Activated naive CD8-positive, alpha-beta T cell treated with anti-CD3 and anti-CD28 coated beads, Interleukin-2, amount 50 U/mL, for 24 hours (primary cell): ENCODE data around the gene EML4.
A peak's percentile ranks its signal among the peaks of the same experiment; 100 is the strongest.
"Not testable (repeated sequence)": the region's sequence is repeated elsewhere in the genome, so short reads cannot be mapped to it uniquely, and the experiment has no call there.

Experiments
- ATAC-seq: fragments of 150-1000 bp; cut with Tn5 transposase; one replicate; pipeline ENCODE4 v1.10.0; 2021
- DNase-seq: peaks from one replicate; pipeline ENCODE4 v3.0.0; 2021
- H3K27ac Mint-ChIP-seq: one replicate; pipeline ENCODE4 v1.8.0; 2021; ENCODE audit warnings: mild to moderate bottlenecking, mixed read lengths
- H3K27me3 Mint-ChIP-seq: one replicate; pipeline ENCODE4 v1.8.0; 2021; ENCODE audit warnings: mixed read lengths
- H3K36me3 Mint-ChIP-seq: one replicate; pipeline ENCODE4 v1.8.0; 2021; ENCODE audit warnings: low read depth, mixed read lengths
- H3K4me1 Mint-ChIP-seq: one replicate; pipeline ENCODE4 v1.8.0; 2021; ENCODE audit warnings: mixed read lengths
- H3K4me3 Mint-ChIP-seq: one replicate; pipeline ENCODE4 v1.8.0; 2021; ENCODE audit warnings: mild to moderate bottlenecking, moderate library complexity, mixed read lengths
- H3K9me3 Mint-ChIP-seq: one replicate; pipeline ENCODE4 v1.8.0; 2021; ENCODE audit warnings: mixed read lengths

Gene EML4

DNA sequence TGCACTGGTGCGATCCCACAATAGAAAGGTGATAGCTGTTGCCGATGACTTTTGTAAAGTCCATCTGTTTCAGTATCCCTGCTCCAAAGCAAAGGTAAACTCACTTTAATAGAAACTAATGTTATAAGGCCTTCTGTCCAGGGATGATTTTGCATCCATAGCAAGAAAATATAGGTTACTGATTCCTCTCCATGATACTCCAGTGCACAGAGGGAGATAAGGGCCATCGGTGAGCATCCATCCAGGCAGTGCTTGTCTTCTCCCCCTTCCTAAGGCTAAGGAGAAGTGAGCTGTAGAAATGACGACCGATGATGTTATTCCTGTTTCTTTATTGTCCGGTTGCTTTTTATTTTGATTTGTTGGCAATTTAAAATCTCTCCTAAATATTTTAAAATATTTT is 159.8 kb downstream of the EML4 start:
- Mint-ChIP-seq H3K27me3 (no peaks in the 10 kb centered on the region), H3K9me3 (no peaks in the 10 kb centered on the region), H3K4me3 (no peak overlapping the region), H3K27ac (no peak overlapping the region), H3K36me3 (peaks cover 37% of the 10 kb centered on the region), H3K4me1 (peaks cover 5% of the 10 kb centered on the region)
- DNase-seq (no peak), ATAC-seq (no peak)

GRCh38 chr2:42329736-42330135 is 160.6 kb downstream of the EML4 start:
- Mint-ChIP-seq H3K4me1 (peaks cover 5% of the 10 kb centered on the region), H3K27ac (peak overlapping the region; percentile 37), H3K36me3 (peaks cover 41% of the 10 kb centered on the region), H3K4me3 (no peak overlapping the region), H3K9me3 (no peaks in the 10 kb centered on the region), H3K27me3 (no peaks in the 10 kb centered on the region)
- ATAC-seq (no peak), DNase-seq (no peak)

- no peaks in the 10 kb centered on the region for H3K27me3 Mint-ChIP-seq
- H3K36me3 Mint-ChIP-seq, result peaks cover 56% of the 10 kb centered on the region
Measured at GRCh38 chr2:42331569-42332284, 162.6 kb downstream of the EML4 start.

DNA sequence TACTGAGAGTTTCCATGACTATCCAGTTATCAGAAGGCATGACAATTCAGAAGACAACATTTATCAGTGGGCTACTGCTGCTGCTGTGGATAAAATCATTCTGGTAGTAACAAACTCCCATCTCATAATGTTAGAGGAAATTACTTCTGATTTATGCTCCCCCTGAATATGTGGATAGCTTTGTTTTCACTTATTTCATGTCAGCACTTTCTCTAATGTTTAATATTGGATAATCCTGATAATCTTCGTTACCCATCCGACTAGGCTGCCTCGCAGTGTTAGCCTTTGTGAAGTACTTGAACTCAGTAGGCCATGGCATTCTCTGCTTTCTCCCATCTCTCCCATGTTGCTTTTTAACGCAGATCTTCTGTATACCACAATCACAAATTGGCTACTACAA is 163.4 kb downstream of the EML4 start:
- H3K9me3 Mint-ChIP-seq, result peaks cover 6% of the 10 kb centered on the region
- H3K4me1 Mint-ChIP-seq, result peaks cover 5% of the 10 kb centered on the region
- H3K27me3 Mint-ChIP-seq, result no peaks in the 10 kb centered on the region
- no peak overlapping the region for H3K4me3 Mint-ChIP-seq
- H3K36me3 Mint-ChIP-seq, result peaks cover 60% of the 10 kb centered on the region
- peak overlapping the region; percentile 7 for H3K27ac Mint-ChIP-seq
- ATAC-seq, result no peak
- no peak for DNase-seq

More at GRCh38 chr2:42331569-42332284, 162.6 kb downstream of the EML4 start:
- H3K27ac Mint-ChIP-seq, result peak overlapping the region; percentile 37
- no peak for ATAC-seq
- H3K4me3 Mint-ChIP-seq, result no peak overlapping the region
- no peaks in the 10 kb centered on the region for H3K9me3 Mint-ChIP-seq
- DNase-seq, result no peak
- H3K4me1 Mint-ChIP-seq, result peaks cover 5% of the 10 kb centered on the region

DNA sequence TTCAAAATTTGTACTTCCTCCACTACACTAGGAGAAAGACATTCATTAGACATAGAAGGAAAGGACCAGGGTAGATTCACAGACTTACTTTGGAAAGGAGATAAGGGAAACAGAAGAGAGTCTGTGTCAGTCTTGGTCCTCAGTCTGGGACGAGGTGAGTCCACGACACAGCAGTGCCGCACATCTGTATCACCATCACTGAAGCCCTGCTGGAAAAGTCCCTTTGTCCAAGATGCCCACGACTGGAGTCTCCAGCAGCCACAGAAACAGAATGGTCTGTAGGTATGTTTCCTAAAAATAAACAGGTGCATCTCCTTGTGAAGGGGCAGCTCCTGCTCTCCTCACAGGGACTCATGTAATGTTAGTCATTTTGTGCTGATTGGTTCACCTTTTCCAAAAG is 164.4 kb downstream of the EML4 start:
- DNase-seq (no peak), ATAC-seq (no peak)
- Mint-ChIP-seq H3K4me3 (no peak overlapping the region), H3K36me3 (peaks cover 64% of the 10 kb centered on the region), H3K27ac (no peak overlapping the region), H3K27me3 (no peaks in the 10 kb centered on the region), H3K4me1 (peaks cover 5% of the 10 kb centered on the region), H3K9me3 (peaks cover 6% of the 10 kb centered on the region)

GRCh38 chr2:42334220-42334619 is 165.1 kb downstream of the EML4 start:
- no peaks in the 10 kb centered on the region for H3K27me3 Mint-ChIP-seq

GRCh38 chr2:42334865-42335264 is 165.7 kb downstream of the EML4 start:
- not testable (repeated sequence) for H3K9me3 Mint-ChIP-seq, DNase-seq, H3K4me3 Mint-ChIP-seq, H3K27ac Mint-ChIP-seq, ATAC-seq, H3K4me1 Mint-ChIP-seq, H3K27me3 Mint-ChIP-seq
- peaks cover 64% of the 10 kb centered on the region for H3K36me3 Mint-ChIP-seq

More at GRCh38 chr2:42334220-42334619, 165.1 kb downstream of the EML4 start:
- Mint-ChIP-seq H3K9me3 (peaks cover 6% of the 10 kb centered on the region), H3K36me3 (peaks cover 62% of the 10 kb centered on the region), H3K4me3 (no peak overlapping the region), H3K27ac (no peak overlapping the region), H3K4me1 (peaks cover 5% of the 10 kb centered on the region)
- no peak for ATAC-seq
- no peak for DNase-seq

GRCh38 chr2:42335514-42336104 is 166.5 kb downstream of the EML4 start:
- no peak overlapping the region for H3K27ac Mint-ChIP-seq
- H3K9me3 Mint-ChIP-seq, result peaks cover 6% of the 10 kb centered on the region
- no peaks in the 10 kb centered on the region for H3K27me3 Mint-ChIP-seq
- no peak for DNase-seq
- peaks cover 66% of the 10 kb centered on the region for H3K36me3 Mint-ChIP-seq
- H3K4me3 Mint-ChIP-seq, result no peak overlapping the region
- peaks cover under 1% of the 10 kb centered on the region for H3K4me1 Mint-ChIP-seq
- no peak for ATAC-seq

GRCh38 chr2:42336361-42336965 is 167.3 kb downstream of the EML4 start:
- DNase-seq (no peak), ATAC-seq (no peak)
- H3K4me3 Mint-ChIP-seq, result no peak overlapping the region
- peaks cover 5% of the 10 kb centered on the region for H3K4me1 Mint-ChIP-seq
- peaks cover 68% of the 10 kb centered on the region for H3K36me3 Mint-ChIP-seq
- H3K27me3 Mint-ChIP-seq, result no peaks in the 10 kb centered on the region
- H3K27ac Mint-ChIP-seq, result no peak overlapping the region
- H3K9me3 Mint-ChIP-seq, result peaks cover 6% of the 10 kb centered on the region

DNA sequence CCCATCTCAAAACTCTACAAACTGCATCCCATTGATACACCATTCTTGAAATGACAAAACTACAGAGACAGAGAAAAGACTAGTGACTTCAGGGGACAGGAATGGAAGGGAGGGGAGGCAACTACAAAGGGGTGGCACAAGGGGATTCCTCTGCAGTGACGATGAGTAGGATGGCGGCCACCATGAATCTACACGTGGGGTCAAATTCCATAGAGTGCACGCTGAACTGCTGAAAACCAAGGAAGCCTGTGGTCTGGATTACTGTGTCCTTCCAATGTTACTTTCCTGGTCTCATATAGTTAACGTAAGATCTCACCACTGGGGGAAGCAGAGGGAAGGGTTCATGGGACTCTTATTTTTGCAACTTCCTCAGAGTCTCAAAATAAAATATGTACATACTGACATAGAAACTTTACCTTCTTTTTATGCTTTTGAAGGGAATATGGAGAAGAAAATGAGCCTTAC is 168.2 kb downstream of the EML4 start:
- ATAC-seq, result no peak
- Mint-ChIP-seq H3K4me1 (peaks cover 14% of the 10 kb centered on the region), H3K36me3 (peaks cover 69% of the 10 kb centered on the region), H3K27ac (no peak overlapping the region), H3K4me3 (no peak overlapping the region), H3K9me3 (peaks cover 6% of the 10 kb centered on the region), H3K27me3 (no peaks in the 10 kb centered on the region)
- no peak for DNase-seq

DNA sequence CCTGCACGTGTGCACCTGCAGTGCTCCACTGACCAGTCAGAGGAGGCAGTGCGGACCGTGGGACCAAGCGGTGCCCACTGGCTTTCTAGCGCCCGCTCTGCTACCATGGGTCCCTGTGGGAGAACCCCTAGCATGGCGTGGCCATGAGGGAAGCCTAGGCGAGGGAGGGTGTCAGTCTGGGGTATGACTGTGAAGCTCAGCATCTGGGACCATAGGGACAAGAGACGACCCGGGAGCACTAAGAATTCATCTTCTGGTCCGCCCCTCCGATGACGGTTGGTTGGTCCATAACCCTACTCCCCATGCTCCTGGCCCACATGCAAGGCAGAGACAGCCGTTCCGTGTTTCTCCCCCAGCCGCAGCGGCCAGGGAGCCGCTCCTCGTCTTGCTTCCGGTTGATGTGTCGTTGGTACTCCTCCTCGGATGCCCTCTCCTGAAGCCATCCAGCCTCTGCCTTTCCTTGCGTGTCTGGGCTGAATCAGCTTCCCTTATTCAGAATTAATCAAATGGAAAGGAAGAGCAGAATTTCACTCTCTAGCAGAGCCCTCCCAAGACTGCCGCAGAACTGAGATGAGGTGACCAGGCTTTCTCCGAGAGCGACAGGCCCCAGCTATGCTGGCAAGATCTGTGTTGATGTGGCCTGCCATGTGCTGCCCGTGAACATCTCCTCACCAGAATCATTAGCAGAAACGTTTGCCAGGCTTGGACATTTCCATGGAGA is 168.9 kb downstream of the EML4 start:
- H3K27me3 Mint-ChIP-seq, result no peaks in the 10 kb centered on the region
- no peak overlapping the region for H3K27ac Mint-ChIP-seq
- no peak for DNase-seq
- H3K4me1 Mint-ChIP-seq, result peaks cover 20% of the 10 kb centered on the region
- H3K4me3 Mint-ChIP-seq, result no peak overlapping the region
- no peak for ATAC-seq
- H3K36me3 Mint-ChIP-seq, result peaks cover 67% of the 10 kb centered on the region
- H3K9me3 Mint-ChIP-seq, result peaks cover 6% of the 10 kb centered on the region

- Mint-ChIP-seq H3K4me1 (peaks cover 23% of the 10 kb centered on the region), H3K27me3 (no peaks in the 10 kb centered on the region), H3K9me3 (peaks cover 6% of the 10 kb centered on the region), H3K27ac (no peak overlapping the region), H3K4me3 (no peak overlapping the region), H3K36me3 (peaks cover 67% of the 10 kb centered on the region)
- DNase-seq (no peak), ATAC-seq (no peak)
Measured at GRCh38 chr2:42338567-42339190, 169.5 kb downstream of the EML4 start.

- H3K27me3 Mint-ChIP-seq, result no peaks in the 10 kb centered on the region
- ATAC-seq (no peak), DNase-seq (no peak)
- H3K9me3 Mint-ChIP-seq, result peaks cover 6% of the 10 kb centered on the region
- peaks cover 23% of the 10 kb centered on the region for H3K4me1 Mint-ChIP-seq
- peaks cover 63% of the 10 kb centered on the region for H3K36me3 Mint-ChIP-seq
- peak overlapping the region; percentile 22 for H3K27ac Mint-ChIP-seq
- no peak overlapping the region for H3K4me3 Mint-ChIP-seq
Measured at GRCh38 chr2:42339191-42339912, 170.2 kb downstream of the EML4 start.
